Hematopoietic multipotent progenitor cell (in vitro differentiated cells): Measurements from ENCODE around the gene ROBO4. TPM values are rescaled to one million over a fixed set of nuclear protein-coding genes. Genes with fewer than 3 reads are reported as not detected.

Experiments
- DNase-seq, 3 donors: peaks; one replicate each; pipeline ENCODE4 v3.0.0-alpha.2; 2011 to 2015; ENCODE audit warnings: low read depth in 2 of 3, low spot score in 2 of 3
- total RNA-seq: library from RNA; depleted of rRNA; stranded (reverse); fragments of >200 nt; gene quantifications from one replicate; pipeline ENCODE4 v1.2.3, GENCODE V29; 2012

The ROBO4 gene
- total RNA-seq, 1 donor: 93.7 TPM

GRCh38 chr11:124846070-124846673, 51.5 kb downstream of the ROBO4 start:
- DNase-seq: no peak

GRCh38 chr11:124844664-124845079, 53.0 kb downstream of the ROBO4 start:
- no peak for DNase-seq

- no peak for DNase-seq
These were observed 54.1 kb downstream of the ROBO4 start for GRCh38 chr11:124843616-124843910.

GRCh38 chr11:124842305-124842704, 55.4 kb downstream of the ROBO4 start:
- no peak for DNase-seq

- no peak for DNase-seq
These were observed 55.8 kb downstream of the ROBO4 start for GRCh38 chr11:124841840-124842239.

GRCh38 chr11:124841201-124841600, 56.5 kb downstream of the ROBO4 start:
- no peak for DNase-seq

GRCh38 chr11:124840666-124841065, 57.0 kb downstream of the ROBO4 start:
- DNase-seq: no peak

- no peak for DNase-seq
These were observed 57.6 kb downstream of the ROBO4 start for GRCh38 chr11:124839972-124840621.

GRCh38 chr11:124839128-124839971, 58.3 kb downstream of the ROBO4 start:
- DNase-seq: peak in 1 of 3 donors; percentile 36

- DNase-seq: no peak
These were observed 58.9 kb downstream of the ROBO4 start for GRCh38 chr11:124838805-124839127.

GRCh38 chr11:124837491-124837856, 60.2 kb downstream of the ROBO4 start:
- peak in 2 of 3 donors; percentile 59 to 77 for DNase-seq

GRCh38 chr11:124835918-124836317, 61.7 kb downstream of the ROBO4 start:
- no peak for DNase-seq

GRCh38 chr11:124834526-124835180, 63.0 kb downstream of the ROBO4 start:
- no peak for DNase-seq

Other genes with a start within 250 kb of the ROBO4 start
- gene SIAE, start 224.1 kb downstream of the ROBO4 start, total RNA-seq: 11.0 TPM
- gene SPA17, start 224.0 kb downstream of the ROBO4 start, total RNA-seq: 0.27 TPM
- 5.1 TPM for gene NRGN, start 157.9 kb downstream of the ROBO4 start, total RNA-seq
- 0.27 TPM for gene VSIG2, start 145.6 kb downstream of the ROBO4 start, total RNA-seq
- 5.4 TPM for gene ESAM, start 135.6 kb downstream of the ROBO4 start, total RNA-seq
- 4.0 TPM for gene MSANTD2, start 97.5 kb downstream of the ROBO4 start, total RNA-seq
- 40.9 TPM for gene ROBO3, start 32.4 kb downstream of the ROBO4 start, total RNA-seq
- not detected for gene HEPN1, start 21.4 kb upstream of the ROBO4 start, total RNA-seq
- gene HEPACAM, start 38.2 kb upstream of the ROBO4 start, total RNA-seq: not detected
- 0.54 TPM for gene CCDC15, start 56.3 kb upstream of the ROBO4 start, total RNA-seq
- 0.27 TPM for gene SLC37A2, start 165.4 kb upstream of the ROBO4 start, total RNA-seq
- gene TMEM218, start 213.8 kb upstream of the ROBO4 start, total RNA-seq: 38.2 TPM